ENCODE data around the gene ALDOA.

The ALDOA gene

DNA sequence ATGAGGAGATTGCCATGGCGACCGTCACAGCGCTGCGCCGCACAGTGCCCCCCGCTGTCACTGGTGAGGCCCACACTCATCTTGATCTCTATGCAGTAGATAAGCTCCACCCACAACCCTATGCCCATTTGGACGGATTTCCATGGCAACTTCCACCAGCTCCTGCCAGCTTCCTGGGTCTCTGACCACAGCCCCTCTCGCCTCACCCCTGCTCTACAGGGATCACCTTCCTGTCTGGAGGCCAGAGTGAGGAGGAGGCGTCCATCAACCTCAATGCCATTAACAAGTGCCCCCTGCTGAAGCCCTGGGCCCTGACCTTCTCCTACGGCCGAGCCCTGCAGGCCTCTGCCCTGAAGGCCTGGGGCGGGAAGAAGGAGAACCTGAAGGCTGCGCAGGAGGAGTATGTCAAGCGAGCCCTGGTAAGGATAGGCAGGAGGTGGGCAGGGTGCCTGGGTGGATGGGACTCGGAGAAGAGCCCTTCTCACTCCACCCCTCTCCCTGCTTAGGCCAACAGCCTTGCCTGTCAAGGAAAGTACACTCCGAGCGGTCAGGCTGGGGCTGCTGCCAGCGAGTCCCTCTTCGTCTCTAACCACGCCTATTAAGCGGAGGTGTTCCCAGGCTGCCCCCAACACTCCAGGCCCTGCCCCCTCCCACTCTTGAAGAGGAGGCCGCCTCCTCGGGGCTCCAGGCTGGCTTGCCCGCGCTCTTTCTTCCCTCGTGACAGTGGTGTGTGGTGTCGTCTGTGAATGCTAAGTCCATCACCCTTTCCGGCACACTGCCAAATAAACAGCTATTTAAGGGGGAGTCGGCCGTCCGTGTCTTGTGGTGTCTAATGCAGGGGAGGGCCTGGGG lies 4.3 kb downstream of the ALDOA start:
- peak; percentile 50 for DNase-seq (ENCODE audit: low spot score)

DNA sequence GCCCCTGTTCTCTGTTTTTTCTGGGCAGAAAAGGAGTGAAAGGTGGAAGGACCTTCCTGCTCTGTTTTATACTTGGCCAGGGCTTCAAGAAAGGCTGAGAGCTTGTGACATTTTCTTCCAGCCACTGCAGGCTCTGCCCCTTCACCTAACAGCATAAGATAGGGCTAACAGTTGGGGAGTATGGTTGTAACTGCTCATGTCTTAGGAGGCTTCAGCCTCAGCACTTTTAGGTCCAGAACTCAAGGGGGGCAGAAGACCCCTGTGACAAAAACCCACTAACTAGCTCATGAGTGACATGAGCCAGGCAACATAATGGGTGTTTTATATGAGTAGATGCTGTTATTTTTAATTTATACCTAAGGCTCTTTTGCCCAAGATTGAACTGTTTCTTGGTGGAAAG lies 4.9 kb downstream of the ALDOA start:
- DNase-seq (ENCODE audit: low spot score) = no peak

DNA sequence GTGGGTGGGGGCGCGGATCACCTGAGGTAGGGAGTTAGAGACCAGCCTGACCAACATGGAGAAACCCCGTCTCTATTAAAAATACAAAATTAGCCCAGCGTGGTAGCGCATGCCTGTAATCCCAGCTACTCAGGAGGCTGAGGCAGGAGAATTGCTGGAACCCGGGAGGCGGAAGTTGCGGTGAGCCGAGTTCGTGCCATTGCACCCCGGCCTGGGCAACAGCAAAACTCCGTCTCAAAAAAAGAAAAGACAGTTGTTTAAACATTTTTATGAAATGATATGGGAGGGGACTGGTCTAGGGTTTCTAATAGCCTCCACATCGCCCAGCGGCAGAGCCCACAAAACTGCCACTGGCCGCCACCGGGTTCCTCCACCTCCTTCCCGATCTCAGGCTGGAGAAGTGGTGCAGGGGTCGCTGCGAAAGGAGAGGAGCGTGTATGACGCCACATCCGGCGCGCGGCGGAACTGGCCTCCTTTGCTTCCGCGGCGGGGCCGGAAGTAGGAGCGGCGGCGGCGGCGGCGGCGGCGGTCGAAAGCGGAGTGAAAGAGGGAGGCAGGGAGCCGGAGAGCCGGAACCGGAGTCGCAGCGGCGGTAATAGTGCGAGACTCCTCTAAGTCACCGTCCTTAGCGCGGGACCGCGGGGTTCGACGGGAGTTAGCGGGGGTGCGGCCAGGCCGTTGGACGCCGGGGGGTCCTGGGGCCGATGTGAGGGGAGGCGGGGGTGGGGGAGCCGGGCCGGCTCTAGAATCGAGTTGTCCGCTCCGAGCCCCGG lies 10.1 kb downstream of the ALDOA start, which contains the start of gene PPP4C:
Gene PPP4C, plus strand, starts transcription at position 492 of the 773 bp plus-strand sequence. CDS start 384 bp downstream, outside the sequence.
- DNase-seq (ENCODE audit: low spot score) = peak; percentile 80

DNA sequence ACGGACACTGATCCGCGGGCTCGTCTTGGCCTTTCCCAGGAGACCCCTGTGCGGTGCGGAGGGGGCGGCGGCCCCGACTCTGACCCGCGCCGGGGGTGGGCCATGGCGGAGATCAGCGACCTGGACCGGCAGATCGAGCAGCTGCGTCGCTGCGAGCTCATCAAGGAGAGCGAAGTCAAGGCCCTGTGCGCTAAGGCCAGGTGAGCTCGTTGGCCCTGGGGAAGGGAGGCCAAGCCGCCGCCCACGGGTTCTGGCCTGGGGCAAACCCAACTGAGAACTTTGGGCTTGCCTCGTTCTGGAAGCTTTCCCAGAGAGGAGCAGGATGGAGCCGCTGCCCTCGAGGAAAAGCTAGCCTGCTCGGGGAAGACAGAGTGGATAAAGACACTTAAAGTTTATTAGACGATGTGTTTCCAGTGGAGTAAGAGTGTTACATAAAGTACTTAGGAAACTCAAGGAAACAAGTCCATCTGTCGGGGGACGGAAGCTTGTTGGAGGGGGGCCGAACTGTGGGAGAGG lies 10.8 kb downstream of the ALDOA start:
- DNase-seq (ENCODE audit: low spot score) = no peak

DNA sequence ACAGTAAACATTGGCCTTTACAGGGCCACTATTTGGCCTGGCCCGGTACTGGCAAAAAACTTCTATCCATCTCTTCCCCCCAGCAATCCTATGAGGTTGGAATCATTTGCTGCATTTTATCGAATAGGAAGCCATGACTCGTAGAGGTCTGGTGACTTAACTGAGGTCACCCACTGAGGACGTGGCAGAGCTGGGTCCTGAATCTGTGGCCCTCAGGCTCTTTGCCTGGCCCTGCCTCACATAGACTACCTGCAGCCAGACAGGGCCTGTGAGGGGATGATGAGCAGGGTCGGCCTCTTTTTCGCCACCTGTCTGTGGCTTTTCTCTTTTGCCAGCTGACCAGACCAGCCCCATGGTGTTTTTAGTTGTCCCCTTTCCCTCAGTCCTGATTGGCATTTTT lies 12.1 kb downstream of the ALDOA start:
- no peak for DNase-seq (ENCODE audit: low spot score)

DNA sequence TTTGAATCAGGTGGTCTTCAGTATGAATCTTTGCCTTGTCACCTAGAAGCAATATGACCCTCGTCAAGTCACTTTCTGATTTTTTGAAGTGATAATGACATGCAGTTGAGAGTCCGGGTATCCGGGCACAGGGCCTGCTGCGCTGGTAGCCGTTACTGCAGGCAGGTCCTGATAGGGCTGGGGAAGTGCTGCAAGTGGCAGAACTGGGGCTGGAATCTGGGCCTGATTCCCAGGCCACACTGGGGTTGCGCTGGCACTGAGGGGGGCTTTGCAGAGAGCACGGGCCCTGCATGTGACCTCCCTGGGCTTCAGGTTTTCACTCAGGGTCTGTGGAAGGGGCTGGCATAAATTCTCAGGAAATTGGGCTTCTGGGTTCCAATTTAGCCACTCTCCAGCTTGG lies 13.2 kb downstream of the ALDOA start:
- DNase-seq (ENCODE audit: low spot score) = no peak

DNA sequence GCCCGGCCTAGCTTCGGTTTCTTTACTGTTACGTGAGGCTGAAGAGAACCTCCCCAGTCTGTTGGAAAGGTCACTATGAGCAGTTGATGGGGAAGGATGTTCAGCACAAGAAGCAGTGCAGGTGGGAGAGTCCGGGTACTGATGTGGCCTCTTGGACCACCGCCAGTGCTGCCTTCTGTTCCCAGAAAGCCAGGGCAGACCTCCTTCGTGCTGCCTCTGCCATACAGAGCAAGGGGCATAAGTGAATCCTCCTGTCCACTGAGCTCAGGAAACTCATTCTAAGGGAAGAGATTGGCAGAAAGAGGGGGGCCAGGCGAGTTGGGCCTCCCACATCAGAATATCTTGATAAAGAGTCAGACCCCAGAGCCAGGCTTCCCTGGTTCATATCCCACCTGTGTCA lies 13.9 kb downstream of the ALDOA start:
- no peak for DNase-seq (ENCODE audit: low spot score)

DNA sequence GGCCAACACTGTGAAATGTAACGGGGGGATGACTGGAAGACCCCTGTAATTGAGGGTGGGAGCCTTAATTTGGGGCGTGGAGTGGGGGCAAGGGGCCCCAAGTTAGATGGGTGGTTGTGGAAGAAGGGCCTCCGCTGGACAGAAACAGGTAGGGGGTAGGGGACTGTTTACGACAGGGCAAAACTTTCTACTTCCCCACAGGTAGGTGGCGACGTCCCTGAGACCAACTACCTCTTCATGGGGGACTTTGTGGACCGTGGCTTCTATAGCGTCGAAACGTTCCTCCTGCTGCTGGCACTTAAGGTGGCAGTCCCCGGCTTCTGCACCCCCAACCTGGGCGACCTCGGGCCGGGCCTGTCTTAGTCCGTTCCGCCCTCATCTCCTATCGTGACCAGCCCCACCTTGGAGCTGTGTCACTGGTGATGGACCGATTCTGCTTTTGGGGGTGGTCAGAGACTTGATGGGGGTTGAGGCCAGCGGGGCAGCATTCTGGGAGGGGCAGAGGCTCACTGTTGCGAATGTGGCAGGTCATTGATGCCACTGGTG lies 17.1 kb downstream of the ALDOA start:
- no peak for DNase-seq (ENCODE audit: low spot score)

DNA sequence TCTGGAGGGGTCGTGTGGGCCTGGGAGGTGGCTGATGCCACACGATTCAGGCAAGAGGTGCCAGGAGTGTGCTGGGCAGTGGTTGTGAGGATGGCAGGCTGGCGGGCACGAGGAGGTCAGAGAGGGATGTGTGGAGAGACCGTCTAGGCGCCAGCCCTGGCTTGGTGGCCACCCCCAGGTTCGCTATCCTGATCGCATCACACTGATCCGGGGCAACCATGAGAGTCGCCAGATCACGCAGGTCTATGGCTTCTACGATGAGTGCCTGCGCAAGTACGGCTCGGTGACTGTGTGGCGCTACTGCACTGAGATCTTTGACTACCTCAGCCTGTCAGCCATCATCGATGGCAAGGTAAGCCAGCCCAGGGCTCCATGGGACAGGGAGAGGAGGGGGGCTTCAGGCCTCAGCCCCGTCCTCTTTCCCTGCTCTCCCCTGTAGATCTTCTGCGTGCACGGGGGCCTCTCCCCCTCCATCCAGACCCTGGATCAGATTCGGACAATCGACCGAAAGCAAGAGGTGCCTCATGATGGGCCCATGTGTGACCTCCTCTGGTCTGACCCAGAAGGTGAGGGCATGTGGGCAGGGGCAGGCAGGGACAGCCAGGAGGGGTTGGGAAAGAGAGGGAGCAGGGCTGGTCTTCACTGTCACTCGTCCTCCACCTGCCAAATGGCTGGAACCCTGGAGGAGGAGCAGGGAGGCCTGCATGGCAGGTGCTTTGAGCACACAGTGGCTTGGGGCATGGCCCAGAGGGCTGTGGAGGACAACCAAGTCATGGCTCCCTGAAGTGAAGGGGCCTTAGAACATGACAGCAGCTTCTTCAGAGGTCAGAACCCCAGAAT lies 17.9 kb downstream of the ALDOA start:
- DNase-seq (ENCODE audit: low spot score) = no peak

DNA sequence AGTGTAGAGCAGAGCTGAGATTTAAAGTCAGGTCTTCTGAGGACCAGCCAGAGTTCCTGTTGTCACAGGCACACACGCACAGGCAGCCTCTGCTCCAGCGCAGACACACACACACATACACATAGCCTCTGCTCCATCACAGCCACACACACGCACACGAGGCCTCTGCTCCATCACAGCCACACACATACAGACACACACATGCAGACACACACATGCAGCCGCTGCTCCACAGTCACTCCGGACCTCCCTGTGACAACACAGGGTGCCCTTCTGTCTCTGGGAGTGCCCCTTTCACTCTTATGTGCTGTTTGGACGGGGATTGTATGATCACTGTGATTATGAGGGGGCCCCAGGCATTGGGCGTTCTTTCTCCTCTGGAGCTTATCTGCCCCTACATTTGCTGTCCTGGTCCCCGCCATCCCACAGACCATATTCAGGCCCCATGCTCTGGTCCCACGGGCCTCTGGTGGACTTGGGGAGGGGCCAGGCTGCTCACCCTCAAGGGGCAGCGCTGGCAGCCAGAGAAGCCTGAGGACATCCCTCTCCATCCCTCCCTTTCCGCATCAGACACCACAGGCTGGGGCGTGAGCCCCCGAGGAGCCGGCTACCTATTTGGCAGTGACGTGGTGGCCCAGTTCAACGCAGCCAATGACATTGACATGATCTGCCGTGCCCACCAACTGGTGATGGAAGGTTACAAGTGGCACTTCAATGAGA lies 18.7 kb downstream of the ALDOA start:
- DNase-seq (ENCODE audit: low spot score) = no peak

DNA sequence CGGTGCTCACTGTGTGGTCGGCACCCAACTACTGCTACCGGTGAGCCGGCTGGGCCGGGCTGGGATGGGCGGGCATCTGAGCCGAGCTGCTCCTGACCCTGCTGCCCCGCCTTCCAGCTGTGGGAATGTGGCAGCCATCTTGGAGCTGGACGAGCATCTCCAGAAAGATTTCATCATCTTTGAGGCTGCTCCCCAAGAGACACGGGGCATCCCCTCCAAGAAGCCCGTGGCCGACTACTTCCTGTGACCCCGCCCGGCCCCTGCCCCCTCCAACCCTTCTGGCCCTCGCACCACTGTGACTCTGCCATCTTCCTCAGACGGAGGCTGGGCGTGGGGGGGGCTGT lies 19.2 kb downstream of the ALDOA start:
- DNase-seq (ENCODE audit: low spot score) = no peak

DNA sequence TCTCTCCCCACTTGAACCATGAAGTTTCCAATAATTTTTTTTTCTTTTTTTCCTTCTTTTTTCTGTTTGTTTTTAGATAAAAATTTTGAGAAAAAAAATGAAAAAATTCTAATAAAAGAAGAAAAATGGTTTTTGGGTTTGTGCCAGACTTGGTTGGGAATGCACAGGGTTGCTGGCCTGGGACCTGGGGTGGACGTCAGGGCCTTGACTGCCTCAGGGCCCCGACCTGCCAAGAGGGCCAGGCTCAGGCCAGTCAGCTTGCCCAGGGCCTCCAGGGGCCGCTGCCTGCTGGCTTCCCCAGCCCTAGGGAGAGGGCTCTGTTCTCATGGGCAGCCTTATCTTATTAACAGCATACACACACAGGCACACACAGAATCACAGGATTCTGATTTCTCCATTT lies 19.7 kb downstream of the ALDOA start:
- no peak for DNase-seq (ENCODE audit: low spot score)

DNA sequence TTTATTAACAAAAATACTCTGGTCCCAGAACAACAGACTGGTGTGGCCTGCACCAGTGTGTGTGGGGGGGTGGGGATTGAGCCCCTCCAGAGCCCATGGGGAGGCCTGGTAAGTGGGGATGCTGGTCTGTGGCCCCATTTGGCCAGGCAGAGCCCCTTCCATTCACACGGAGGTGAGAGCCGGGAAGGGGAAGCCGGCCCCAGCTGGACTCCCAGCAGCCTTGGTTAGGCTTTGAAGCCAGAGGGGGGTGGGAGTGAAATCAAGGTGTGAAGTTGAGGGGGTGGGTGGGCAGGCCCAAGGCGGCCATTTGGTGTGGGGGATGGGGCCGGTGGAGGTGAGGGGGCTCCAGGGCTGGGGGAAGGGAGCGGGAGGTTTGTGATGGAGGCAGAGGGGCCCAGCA lies 20.3 kb downstream of the ALDOA start:
- no peak for DNase-seq (ENCODE audit: low spot score)

DNA sequence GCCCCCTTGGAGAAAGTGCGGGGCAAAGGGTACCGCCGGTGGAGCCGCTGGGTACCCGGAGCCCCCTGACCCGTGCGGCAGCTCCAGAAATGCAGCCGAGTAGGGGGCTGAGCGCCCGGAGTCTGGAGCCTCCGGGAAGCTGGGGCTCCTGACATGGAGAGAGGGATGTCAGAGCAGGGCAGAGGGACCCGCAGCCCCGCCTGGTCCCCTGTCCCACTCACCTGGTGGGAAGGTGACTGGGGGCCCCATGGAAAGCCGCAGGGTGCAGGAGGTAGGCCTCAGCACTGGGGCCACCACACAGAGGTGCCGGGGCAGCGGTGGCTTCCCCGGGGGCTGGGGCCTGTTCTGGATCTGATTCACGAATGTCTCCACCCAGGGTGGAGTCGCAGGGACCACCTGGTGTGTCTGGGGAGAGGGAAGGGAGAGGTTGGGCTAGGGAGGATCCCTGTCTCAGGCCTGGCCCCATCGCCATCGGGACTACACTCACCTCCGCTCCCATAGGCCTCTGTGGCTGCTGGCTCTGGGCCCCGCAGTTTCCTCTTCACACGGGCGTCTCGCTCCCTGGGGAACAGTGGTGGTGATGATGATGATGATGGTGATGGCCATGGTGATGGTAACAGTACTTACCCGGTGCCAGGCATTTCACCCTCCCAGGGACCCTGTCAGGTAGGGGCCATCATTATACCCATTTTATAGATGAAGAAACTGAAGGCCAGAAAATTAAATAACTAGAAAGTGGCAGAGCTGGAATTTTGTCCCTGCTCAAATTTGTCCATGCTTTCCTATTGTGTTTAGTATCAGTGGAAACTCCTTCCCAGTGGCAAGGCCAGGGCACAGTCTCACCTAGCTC lies 21.0 kb downstream of the ALDOA start:
- DNase-seq (ENCODE audit: low spot score) = no peak

DNA sequence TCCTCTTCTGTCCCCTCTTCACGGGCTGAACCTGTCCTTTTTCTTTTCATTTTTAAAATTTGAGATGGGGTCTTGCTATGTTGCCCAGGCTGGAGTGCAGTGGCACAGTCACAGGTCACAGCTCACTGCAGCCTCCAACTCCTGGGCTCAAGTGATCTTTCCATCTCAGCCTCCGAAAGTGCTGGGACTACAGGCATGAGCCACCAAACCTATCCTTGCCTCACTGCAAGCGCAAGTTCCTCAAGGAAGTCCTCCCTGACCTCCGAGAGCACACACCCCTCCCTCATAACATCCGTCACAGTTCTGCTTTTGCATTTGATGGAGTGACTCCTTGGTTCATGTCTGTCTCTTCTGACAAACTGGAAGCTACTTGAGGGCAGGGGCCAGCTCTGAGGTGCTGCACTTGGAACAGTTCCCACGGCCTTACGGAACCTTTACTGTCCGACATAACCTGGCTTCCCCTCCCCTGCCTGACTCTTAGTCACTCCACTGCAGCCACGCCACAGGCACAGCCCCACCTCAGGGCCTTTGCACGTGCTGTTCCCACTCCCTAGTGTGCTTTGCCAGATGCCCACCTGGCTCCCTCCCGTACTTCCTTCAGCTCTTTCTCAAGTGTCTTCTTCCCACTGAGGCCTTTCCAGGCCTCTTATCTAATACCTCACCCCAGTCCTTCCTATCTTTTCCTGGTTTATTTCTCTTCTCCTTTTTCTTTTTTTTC lies 21.8 kb downstream of the ALDOA start:
- DNase-seq (ENCODE audit: low spot score) = no peak

DNA sequence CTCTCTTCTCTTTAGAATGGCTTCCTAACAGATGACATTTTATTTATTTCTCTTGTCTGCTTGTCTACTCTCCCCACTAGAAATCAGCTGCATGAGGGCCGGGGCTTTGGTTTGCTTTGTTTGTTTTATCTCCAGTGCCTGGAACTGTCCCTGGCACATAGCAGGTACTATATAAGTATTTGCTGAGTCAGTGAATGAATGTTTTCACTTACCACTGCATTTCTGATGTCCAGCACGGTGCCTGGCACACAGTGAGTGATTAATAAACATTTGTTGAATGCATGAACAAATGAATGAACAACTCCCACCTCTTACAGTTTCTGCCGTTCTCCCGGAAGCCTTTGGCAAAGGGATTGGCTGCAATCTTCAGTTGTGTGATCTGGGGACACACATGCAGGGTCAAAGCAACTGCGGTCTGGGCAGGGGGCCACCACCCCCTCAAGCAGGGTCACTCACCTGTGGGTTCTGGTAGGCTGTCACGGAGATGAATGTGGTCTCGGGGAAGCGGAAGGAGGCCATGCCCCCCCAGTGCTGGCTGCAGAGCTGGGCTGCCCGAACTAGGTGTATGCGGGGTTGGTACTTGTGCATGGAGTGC lies 22.8 kb downstream of the ALDOA start:
- no peak for DNase-seq (ENCODE audit: low spot score)

DNA sequence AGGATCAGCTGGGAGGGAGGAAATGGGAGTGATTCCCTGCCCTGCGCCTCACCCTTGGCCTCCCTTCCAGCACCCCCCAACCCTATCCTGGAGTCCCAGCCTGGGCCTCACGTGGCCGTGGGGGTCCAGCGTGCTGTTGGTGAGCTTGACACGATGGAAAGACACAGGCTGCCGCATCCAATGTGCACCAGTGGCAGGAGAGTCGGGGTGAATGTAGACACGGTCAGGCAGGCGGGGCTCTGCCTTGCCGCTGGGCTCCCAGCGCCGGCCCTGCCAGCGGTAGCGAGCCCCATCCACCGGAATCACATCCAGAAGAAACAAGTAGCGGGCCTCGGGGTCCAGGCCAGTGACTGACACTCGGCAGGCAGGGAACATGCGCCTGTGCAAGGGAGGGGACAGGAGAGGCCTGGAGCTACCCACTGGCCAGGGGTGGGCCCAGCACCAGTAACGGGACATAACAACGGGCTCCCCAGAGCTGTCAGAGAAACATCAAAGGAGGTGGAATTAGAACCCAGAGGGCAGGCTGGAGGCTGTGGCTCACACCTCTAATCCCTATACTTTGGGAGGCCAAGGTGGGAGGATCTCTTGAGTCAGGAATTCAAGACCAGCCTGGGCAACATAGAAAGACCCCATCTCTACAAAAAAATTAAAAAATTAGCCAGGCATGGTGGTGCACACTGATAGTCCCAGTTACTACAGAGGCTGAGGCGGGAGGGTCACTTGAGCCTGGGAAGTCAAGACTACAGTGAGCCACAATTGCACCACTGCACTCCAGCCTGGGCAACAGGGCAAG lies 23.5 kb downstream of the ALDOA start:
- no peak for DNase-seq (ENCODE audit: low spot score)

DNA sequence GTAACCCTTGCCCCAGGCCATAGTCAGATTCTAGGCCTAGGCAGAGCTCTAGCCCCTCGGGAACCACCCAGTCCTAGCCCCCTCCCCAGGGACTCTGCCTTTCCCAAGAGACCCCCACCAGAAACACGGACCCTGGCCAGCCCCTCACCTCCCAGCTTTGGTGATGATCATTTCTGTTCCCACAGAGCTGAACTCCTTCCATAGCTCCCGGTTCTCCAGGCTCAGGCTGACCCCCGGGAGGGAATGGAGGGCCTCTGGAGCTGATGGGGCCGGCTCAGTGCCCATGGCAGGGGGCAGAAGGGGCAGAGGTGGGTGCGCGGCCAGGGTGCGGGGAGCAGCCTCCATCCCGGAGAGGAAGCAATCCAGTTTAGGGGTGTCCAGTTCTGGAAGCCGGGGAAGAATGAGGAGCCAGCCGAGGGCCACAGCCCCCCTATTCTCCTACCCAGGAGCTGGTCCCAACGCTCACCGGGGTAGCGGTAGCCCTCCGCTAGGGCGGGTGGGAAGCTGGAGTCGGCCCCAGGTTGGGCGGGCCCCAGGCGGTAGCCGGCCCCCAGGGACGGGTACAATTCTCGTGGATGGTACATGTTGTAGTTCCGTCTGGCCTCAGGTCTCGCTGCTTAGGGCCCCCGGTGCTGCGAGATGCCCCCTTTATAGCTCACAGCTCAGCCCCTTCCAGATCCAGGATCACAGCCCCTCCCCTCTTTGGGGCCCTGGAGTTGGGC lies 25.2 kb downstream of the ALDOA start:
- no peak for DNase-seq (ENCODE audit: low spot score)

Measured in pons (tissue), 1 donor.